Cardiac fibroblast (primary cell): ENCODE data around the gene SMG7.

Experiments
- DNase-seq, 2 donors: peaks; one replicate each; pipeline versions ENCODE4 v3.0.0 to v3.0.0-alpha.2; 2010; ENCODE audit warnings: low read depth in 2 of 2
- H3K4me3 ChIP-seq, 2 donors: replicated peaks in 1 of 2; 1 replicate in 1 of 2; 2 replicates in 1 of 2; pipeline ENCODE4 v1.5.1; 2011; ENCODE audit warnings: low read depth in 2 of 2, low read length in 2 of 2, mild to moderate bottlenecking in 2 of 2, moderate library complexity in 1 of 2
- TF ChIP-seq, protein P1 (sequence below): IDR thresholded peaks from one replicate; pipeline ENCODE4 v1.5.1; 2011; ENCODE audit warnings: low read depth, mild to moderate bottlenecking, low read length, inconsistent platforms

Gene SMG7

DNA sequence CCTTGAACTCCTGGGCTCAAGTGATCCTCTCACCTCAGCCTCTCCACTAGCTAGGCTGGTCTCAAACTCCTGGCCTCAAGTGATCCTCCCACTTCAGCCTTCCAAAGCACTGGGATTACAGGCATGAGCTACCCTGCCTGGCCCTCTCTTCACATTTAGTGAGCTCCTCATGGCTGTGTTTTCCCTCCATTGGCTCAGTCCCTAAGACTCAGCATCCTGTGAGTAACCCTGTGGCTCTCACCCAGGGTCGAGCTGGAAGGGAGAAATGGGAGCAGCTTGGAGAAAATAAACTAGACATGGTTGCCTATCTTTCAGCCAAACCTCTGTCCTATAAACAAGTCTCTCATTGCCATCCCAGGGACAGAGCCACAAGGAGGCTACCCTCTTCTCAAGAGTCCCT is 100.4 kb downstream of the SMG7 start:
- DNase-seq, result no peak
- no peak overlapping the region for H3K4me3 ChIP-seq
- TF ChIP-seq, protein P1, sequence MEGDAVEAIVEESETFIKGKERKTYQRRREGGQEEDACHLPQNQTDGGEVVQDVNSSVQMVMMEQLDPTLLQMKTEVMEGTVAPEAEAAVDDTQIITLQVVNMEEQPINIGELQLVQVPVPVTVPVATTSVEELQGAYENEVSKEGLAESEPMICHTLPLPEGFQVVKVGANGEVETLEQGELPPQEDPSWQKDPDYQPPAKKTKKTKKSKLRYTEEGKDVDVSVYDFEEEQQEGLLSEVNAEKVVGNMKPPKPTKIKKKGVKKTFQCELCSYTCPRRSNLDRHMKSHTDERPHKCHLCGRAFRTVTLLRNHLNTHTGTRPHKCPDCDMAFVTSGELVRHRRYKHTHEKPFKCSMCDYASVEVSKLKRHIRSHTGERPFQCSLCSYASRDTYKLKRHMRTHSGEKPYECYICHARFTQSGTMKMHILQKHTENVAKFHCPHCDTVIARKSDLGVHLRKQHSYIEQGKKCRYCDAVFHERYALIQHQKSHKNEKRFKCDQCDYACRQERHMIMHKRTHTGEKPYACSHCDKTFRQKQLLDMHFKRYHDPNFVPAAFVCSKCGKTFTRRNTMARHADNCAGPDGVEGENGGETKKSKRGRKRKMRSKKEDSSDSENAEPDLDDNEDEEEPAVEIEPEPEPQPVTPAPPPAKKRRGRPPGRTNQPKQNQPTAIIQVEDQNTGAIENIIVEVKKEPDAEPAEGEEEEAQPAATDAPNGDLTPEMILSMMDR, result no peak

DNA sequence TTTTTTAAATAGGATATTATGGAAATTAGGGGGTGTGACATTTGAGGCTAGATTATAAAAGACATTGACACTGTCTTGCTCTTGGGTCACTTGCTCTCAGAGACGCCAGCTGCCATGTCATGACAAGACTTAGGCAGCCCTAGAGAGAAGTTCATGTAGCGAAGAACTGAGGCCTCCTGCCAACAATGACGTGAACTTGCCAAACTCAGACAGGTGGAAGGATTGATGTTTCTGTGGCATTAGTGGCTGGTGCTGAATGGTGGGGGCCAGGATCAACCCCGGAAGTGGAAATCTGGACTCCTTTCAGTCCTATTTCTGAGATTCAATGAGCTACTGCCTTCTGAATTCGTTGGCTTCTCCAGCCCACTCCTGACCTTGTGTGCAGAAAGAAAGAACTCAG is 103.3 kb downstream of the SMG7 start:
- DNase-seq, result no peak
- TF ChIP-seq, protein P1, result no peak
- H3K4me3 ChIP-seq, result no peak overlapping the region

DNA sequence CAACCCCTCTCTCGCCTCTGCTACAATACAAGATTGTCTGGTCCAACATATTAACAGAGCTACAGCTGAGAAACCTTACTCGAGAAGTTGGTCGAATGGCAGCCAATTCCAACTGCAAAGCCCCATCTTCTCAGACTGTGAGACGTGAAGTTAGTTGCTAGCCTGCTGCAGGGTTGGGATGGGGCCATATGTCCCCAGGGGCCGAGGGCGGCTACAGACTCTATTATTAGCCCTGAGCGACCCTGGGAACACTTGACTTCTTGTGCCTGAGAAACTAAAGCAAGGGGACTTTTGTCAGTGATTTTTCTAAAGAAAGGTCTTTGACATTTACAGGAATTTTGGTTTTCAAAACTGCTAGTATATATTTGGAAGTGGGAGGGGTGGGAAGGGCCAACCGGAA is 104.2 kb downstream of the SMG7 start:
- TF ChIP-seq, protein P1, result no peak
- H3K4me3 ChIP-seq, result no peak overlapping the region
- no peak for DNase-seq

DNA sequence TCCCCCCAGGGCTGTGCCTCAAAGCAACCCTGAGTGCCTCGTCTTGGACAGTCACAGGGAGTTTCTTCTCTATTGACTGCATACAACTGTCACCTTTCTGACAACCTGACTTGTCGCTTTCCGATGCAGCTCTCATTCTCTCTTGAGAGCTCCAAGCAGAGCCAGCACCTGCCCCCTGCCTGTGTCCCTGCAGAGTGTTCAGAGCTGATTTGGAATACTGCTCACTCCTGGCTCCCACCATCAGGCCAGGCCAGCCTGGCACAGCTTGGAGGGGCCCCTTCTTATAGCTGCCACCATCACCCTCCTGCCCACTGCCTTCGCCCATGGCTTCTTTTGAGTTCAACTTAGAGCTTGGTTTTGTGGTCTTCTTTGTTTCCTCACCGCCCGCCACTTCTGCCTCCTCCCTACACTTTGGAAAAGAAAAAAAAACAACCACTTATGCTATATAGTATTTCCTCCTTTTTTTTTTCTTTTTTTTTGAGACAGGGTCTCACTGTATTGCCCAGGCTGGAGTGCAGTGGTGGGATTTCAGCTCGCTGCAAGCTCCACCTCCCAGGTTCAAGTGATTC is 105.7 kb downstream of the SMG7 start:
- DNase-seq, result no peak
- no peak overlapping the region for H3K4me3 ChIP-seq

DNA sequence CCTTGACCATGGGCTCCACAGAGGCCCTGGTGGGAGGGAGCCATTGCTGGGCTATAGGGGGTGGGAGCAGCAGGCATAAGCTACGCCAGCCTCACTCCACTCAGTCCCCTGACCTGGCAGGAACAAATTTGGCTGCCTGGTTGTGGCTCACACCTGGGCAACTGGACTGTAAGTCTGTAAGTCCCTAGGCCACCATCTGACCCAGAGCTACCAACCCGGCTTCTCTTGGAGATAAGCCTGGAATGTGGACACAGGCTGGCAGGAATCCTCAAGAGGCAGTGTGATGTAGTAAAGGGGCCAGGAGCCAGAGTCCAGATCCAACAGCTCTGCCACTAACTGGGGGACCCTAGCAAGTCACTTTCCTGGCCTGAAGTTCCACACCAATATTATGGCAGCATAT is 106.6 kb downstream of the SMG7 start:
- TF ChIP-seq, protein P1, result no peak
- no peak for DNase-seq
- H3K4me3 ChIP-seq, result no peak overlapping the region

More for the DNA sequence above, 105.7 kb downstream of the SMG7 start:
- TF ChIP-seq, protein P1, result no peak

DNA sequence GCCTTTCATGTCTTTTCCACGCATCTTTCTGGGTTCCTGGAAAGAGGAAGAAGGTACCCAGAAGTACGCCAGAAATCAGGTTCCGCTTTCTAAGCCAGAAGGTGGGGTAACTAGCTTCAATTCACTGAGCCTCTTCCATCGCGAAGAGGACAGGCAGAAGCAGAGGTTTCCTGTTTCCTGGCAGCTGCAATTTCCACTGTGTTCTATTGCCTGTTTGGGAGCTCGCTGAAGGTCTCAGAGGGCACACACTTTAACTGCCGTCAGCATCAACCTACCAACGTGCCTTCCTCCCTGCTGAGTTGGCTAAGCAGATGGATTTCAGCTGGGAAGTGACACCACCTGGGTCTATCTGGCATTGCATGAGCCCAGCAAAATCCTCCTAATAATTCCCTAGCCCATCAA is 108.0 kb downstream of the SMG7 start:
- peak in 1 of 2 donors; percentile 23 for DNase-seq

More for the DNA sequence above, 108.0 kb downstream of the SMG7 start:
- TF ChIP-seq, protein P1, result peak; percentile 22
- H3K4me3 ChIP-seq, result no peak overlapping the region
